HG02970 (cell line): ENCODE measurements around the gene STAT1.

ENCODE experiments used
- ATAC-seq: cut with Tn5 transposase; IDR thresholded peaks from one replicate; pipeline ENCODE4 v1.9.1; 2021; ENCODE audit warnings: mild to moderate bottlenecking, moderate library complexity, moderate number of reproducible peaks; ENCODE audit not compliant: unreplicated experiment, low FRiP score

Gene STAT1

DNA sequence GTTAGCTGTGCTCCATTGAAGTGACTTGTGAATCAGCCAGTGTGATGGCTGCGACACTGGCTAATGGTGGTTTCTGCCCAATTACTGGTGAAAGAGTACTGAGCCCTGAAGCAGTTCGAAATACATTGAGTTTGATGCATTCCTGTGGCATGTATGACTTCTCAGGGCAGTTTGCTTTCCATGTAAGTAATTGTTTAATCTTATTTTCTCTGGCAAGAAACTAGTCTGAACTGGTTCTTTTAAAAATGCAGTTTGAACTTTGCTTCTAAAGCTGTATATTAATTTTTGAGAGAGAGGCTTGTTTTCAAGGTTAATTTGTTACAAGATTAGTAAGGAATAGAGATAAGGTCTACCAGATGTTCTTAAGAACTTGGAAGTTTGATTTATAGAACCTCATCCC, 86.7 kb downstream of the STAT1 start:
- no peak for ATAC-seq

DNA sequence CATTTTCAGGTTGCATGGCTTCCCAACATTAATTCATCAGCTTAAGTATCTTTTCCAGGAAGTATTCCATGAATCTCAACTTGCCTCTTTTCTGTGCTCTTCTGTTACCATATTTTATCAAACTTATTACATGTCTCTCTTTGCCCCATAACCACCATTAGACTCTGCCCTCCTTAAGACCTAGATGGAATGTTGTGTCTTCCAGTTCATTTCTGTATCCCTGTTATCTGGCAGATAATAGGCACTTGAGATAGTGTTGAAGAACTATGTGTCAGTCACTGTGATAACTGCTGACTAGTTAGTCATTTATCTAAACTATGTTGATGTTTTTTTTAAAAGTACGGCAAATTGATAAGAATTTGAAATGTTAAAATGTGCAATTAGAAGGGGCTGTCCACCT, 91.6 kb downstream of the STAT1 start:
- ATAC-seq: no peak

DNA sequence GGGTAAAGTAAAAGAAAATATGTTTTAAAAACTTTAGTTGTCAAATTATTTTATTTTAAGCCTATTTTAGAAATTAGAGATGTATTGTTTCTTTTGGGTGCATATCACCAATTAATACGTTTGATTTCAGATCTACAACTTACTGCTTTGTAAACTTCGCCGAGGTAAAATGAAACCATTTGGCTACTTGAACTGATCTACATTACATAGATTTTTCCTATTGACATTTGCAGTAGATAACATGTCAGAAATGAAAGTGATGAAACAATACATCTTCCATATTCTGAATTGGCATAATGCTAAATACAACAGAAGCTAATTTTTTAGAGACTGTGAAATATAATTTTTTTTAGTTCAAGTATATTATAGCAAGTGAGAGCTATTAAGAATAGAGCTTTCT, 93.9 kb downstream of the STAT1 start:
- no peak for ATAC-seq
